Activated CD4-positive, alpha-beta T cell treated with anti-CD3 and anti-CD28 coated beads for 48 hours (primary cell): Measurements from ENCODE around the gene CETP.

ENCODE experiments used
- DNase-seq: peaks from one replicate; pipeline ENCODE4 v3.0.0-alpha.2; 2020

Gene CETP

GRCh38 chr16:57024894-57025680, 63.3 kb downstream of the CETP start:
- no peak for DNase-seq

GRCh38 chr16:57025941-57026777, 64.4 kb downstream of the CETP start:
- DNase-seq: no peak

- DNase-seq: no peak
These were observed 65.0 kb downstream of the CETP start for GRCh38 chr16:57026778-57027062.

DNA sequence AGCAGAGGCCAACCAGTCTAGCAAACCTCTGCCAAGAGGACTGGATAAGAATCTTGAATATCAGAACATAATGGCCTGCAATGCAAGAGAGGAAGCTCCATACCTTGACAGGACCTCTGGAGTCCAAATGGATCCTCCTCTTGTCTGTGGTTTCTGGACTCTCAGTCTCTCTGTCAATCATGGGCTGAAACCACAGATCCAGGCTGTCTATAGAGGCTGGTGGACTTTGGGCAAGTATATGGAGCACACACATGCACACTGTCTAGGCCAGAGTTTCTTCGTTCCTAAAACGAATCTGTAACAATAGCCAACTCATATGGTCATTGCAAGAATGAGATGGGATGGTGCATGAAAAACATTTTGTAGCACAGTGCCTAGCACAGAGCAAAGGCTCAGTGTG, 65.3 kb downstream of the CETP start:
- DNase-seq: no peak

DNA sequence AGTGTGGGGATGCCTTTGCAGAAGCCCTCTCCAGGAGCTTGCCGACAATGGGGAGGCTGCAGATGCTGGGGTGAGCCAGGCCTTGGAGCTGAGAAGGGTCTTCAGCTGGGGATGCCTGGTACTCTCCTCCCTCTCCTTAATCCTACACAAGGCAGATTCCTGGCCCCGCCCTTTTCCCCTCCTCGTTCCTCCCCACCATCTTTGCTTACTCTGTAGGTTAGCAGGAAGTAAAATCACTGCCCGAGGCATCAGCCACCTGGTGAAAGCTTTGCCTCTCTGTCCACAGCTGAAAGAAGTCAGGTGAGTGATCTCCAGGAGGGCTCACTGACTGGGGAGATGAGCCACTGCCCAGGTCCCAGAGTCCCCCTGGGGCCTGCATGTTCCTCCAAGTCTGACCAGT, 66.3 kb downstream of the CETP start:
- DNase-seq: no peak

GRCh38 chr16:57029161-57030160, 67.7 kb downstream of the CETP start:
- no peak for DNase-seq

- DNase-seq: no peak
These were observed 68.7 kb downstream of the CETP start for GRCh38 chr16:57030346-57030902.

DNA sequence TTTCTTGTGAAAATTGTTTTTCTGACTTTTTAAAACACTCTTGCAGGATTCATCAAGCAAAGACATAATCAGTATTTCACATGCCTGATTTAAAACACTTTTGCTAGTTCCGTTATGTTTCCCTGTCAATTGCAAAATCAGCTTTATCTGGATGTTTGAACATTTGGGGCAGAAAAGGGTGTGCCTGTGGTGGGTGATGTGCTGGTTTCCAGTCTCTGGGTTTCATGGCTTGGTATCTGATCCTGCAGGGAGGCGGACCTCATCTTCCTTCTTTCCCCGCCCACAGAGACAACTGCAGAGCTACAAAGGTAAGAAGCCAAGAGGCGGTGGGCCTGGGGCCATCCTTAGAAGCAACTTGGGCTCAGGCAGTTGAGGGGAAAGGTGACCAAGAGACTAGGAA, 69.4 kb downstream of the CETP start:
- DNase-seq: no peak

- no peak for DNase-seq
These were observed 70.6 kb downstream of the CETP start for GRCh38 chr16:57032346-57032745.

DNA sequence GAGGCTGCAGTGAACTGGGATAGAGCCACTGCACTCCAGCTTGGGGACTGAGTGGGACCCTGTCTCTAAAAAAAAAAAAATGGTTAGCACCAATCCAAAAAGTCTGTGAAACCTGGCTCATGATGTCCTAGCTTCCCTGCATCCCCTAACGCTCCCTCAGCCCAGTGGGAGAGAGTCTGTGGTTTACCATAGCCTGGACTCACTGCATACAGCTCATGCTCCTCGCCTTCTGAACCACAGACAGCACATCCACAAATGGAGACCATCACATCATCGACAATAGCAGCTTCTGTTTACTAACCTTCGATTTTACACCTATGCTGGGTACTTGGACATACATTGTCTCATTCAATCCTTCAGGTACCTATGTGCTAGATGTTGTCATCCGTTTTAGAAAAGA, 71.2 kb downstream of the CETP start:
- no peak for DNase-seq
